ENCODE measurements around the gene VAPB.
"Not testable (repeated sequence)": the region's sequence is repeated elsewhere in the genome, so short reads cannot be mapped to it uniquely, and the experiment has no call there.

VAPB gene, protein sequence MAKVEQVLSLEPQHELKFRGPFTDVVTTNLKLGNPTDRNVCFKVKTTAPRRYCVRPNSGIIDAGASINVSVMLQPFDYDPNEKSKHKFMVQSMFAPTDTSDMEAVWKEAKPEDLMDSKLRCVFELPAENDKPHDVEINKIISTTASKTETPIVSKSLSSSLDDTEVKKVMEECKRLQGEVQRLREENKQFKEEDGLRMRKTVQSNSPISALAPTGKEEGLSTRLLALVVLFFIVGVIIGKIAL

DNA sequence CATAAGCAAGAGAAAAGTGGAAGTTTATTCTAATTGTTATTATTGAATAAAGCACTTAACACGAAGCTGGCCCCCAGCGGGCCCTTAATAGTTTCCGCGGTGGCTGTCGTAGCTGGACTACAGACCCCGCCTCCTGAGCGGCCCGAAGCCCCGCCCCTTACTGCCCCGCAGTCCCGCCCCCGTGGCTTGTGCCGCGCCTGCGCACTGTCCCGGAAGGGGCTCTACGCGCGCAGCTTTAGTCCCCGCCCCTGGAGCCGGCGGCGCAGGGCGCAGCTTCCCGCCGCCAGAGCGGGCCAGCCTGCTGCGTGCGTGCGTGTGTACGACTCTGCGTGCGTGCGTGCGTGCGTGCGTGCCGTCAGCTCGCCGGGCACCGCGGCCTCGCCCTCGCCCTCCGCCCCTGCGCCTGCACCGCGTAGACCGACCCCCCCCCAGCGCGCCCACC, at the start of gene VAPB:
Gene VAPB (plus strand): TSS at position 348 of the 442 bp plus-strand sequence. CDS start 231 bp downstream, outside the sequence.
- in situ Hi-C loops (cut with HindIII; ENCODE audit: low sequenced_read_pairs): no loop called here

GRCh38 chr20:58339741-58340140, 49.3 kb upstream of the VAPB start:
- in situ Hi-C loops (cut with HindIII; ENCODE audit: low sequenced_read_pairs): no loop called here

- in situ Hi-C loops (cut with HindIII; ENCODE audit: low sequenced_read_pairs): no loop called here
These were observed 48.9 kb upstream of the VAPB start for GRCh38 chr20:58340151-58340550.

- in situ Hi-C loops (cut with HindIII; ENCODE audit: low sequenced_read_pairs): no loop called here
These were observed 48.2 kb upstream of the VAPB start for GRCh38 chr20:58340853-58341252.

DNA sequence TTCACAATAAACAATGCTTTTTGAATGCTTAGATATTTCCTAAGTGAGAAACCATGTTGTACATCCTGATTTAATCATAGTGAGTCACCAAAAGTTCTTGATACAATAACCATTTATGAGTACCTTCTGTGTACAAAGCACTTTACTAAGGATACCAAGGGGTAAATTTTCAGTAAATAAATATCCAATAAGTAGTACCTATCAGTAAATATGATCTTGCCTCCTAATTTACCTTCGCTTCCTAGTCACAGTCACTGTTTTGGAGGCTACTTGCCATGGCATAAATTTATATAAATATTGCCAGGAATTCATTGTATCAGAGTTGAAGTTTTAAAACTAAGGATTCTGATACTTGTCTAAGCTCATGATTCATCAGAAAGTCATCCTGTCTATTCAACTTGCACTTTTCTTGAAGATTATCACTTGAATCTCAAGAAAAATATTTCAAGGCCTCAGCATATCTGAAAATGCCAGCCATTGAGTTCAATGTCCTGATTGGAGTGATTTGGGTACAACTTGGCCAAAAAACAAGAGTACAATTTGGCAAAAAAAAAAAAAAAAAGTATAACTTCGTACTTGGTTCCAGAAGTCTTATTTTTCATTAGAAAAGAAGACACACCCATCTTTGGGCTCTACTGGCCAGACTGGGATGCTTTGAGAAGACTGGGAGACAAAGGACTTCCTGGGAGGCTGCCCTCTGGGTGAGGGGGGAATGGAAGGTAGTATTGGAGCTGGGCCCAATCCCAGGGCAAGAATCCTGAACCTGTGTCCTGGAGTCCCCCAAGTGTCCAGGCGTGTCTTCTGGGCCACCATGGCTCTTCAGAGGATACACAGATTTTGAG, 46.7 kb upstream of the VAPB start:
- in situ Hi-C loops (cut with HindIII; ENCODE audit: low sequenced_read_pairs): no loop called here

- in situ Hi-C loops (cut with HindIII; ENCODE audit: low sequenced_read_pairs): no loop called here
These were observed 44.3 kb upstream of the VAPB start for GRCh38 chr20:58344741-58345140.

DNA sequence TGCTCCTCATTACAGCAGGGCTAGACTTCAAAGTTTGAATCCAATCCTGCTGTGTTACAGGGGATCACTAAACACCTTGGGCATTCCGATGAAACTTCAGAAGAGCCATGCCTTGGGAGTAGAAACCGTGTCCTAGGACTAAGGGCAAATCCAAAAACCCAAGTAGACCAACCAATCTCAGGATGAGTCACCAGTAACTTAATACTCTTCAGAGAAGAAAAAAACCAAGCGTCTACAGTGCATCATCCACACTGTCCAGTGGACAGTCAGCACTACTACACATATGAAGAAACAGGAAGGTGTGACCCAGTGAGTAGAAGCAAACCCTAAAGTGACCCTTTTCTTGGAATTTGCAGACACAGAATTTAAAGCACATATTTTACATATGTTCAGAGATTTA, 39.5 kb upstream of the VAPB start:
- in situ Hi-C loops (cut with HindIII; ENCODE audit: low sequenced_read_pairs): no loop called here

GRCh38 chr20:58352468-58352867, 36.6 kb upstream of the VAPB start:
- in situ Hi-C loops (cut with HindIII; ENCODE audit: low sequenced_read_pairs): no loop called here

GRCh38 chr20:58359441-58359840, 29.6 kb upstream of the VAPB start:
- in situ Hi-C loops (cut with HindIII; ENCODE audit: low sequenced_read_pairs): no loop called here

- in situ Hi-C loops (cut with HindIII; ENCODE audit: low sequenced_read_pairs): no loop called here
These were observed 28.1 kb upstream of the VAPB start for GRCh38 chr20:58360936-58361335.

GRCh38 chr20:58361481-58362205, 27.4 kb upstream of the VAPB start:
- in situ Hi-C loops (cut with HindIII; ENCODE audit: low sequenced_read_pairs): no loop called here

- in situ Hi-C loops (cut with HindIII; ENCODE audit: low sequenced_read_pairs): no loop called here
These were observed 26.9 kb upstream of the VAPB start for GRCh38 chr20:58362206-58362516.

- in situ Hi-C loops (cut with HindIII; ENCODE audit: low sequenced_read_pairs): no loop called here
These were observed 26.1 kb upstream of the VAPB start for GRCh38 chr20:58362970-58363369.

- in situ Hi-C loops (cut with HindIII; ENCODE audit: low sequenced_read_pairs): no loop called here
These were observed 22.2 kb upstream of the VAPB start for GRCh38 chr20:58366866-58367265.

- in situ Hi-C loops (cut with HindIII; ENCODE audit: low sequenced_read_pairs): no loop called here
These were observed 16.2 kb upstream of the VAPB start for GRCh38 chr20:58372806-58373205.

- in situ Hi-C loops (cut with HindIII; ENCODE audit: low sequenced_read_pairs): not testable (repeated sequence)
These were observed 15.7 kb upstream of the VAPB start for GRCh38 chr20:58373296-58373695.

DNA sequence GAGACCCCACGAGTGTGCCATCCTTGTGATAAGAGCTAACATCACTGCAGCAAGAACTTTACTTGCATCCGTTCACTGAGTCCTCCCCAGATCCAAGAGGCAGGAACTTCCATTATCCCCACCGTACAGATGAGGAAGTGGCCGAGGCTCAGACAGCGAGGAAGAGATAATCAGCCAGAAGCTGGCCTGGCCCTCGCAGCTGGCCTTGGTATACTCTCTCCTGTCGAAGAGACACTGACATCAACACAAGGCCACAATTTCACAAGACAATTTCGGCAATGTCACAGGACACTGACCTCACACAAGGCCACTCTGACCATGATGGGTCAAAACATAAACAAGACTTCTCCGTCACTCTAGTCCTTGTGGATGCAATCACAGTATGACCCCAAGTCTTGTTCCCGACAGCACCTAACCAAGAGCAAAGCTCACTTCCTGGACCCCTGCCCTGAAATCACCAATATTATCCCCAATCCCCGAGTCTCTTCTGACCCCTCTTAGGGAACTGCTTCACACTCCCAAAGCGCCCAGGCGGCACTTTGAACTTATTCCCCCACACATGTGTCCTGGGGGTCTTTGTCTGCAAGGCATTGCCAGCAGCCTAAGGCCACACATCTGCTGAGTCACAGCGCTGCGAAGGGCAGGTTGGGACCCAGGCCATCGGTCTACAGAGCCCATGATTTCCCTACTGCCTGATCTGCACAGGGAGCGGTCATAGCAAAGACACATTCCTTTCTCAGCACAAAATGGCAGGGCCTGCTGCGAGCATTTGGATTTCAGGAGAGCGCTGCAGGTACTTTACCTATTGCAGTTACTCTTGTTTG, 14.8 kb upstream of the VAPB start:
- in situ Hi-C loops (cut with HindIII; ENCODE audit: low sequenced_read_pairs): no loop called here

DNA sequence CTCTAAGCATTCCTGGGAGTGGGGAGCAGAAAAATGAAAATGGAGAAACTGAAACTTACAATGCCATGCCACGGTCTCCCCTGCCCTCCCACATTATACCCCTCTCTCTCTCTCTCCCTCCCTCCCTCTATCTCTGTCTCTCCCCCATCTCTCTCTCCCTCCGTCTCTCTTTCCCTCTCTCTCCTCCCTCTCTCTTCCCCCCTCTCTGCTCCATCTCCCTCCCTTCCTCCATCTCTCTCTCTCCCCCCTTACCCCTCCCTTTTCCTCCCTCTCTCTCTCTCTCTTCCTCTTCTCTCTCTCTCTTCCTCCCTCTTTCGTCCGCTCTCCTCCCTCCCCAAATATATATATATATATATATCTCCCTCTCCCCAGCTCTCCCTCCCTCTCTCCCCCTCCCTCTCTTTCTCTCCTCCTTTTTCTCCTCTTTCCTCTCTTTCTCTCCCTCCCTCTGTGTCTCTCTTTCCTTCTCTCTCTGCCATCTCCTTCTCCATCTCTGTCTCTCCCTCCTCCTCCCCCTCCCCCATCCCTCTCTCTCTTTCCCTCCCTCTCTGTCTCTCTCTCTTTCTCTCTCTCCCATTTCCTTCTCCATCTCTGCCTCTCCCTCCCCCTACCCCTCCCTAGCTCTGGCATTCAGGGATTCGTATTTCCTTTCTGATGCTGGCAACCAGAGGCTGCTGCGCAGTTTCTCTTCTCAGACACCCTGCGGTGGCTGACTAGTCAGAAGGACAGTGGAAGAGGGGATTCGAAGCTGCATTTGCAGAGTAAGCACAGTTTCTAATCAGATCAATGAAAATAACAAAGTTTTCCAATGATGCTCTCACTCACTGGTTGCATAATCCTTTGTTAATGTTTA, 13.9 kb upstream of the VAPB start:
- in situ Hi-C loops (cut with HindIII; ENCODE audit: low sequenced_read_pairs): no loop called here

DNA sequence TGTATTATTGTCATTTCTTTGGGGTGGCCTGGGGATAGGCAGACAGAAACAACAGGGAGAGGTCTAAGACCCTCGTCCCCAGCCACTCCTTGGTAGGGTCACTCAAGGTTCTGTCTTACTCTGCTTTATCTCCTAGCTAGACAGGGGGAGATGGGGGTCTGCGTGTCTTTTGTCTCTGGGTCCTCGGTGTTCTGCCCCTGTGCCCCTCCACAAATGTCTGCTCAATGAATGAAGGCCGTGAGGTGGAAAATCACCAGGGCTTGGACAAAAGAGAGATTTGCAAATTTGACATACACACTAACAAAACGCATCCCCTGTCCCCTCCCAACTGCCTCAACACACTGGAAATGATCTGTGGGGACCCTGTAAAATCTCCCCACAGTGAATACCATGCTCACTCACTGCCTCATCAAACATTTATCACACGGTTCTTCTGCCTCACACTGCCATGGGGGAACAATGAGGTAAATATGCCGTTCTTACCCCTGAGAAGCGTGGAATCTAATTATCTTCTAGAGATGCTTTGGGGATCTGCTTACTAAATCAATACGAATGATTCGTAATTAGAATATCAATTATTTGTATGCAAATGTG, 13.2 kb upstream of the VAPB start:
- in situ Hi-C loops (cut with HindIII; ENCODE audit: low sequenced_read_pairs): no loop called here

GRCh38 chr20:58377017-58377416, 12.0 kb upstream of the VAPB start:
- in situ Hi-C loops (cut with HindIII; ENCODE audit: low sequenced_read_pairs): no loop called here

Data from DLD1 (cell line).